Right renal pelvis (tissue), 4 donors: Measurements from ENCODE around the gene EHF. TPM values are rescaled to one million over a fixed set of nuclear protein-coding genes. Genes with fewer than 3 reads are reported as not detected.

Experiments
- DNase-seq, 4 donors: peaks; one replicate each; pipeline ENCODE4 v3.0.0-alpha.2; 2013; ENCODE audit warnings: low read depth in 4 of 4, low spot score in 3 of 4, missing footprints in 1 of 4
- polyA plus RNA-seq, 4 donors: library from polyadenylated mRNA; unstranded; fragments of 120-200 nt; gene quantifications; one replicate each; pipeline ENCODE4 v1.2.1, GENCODE V29; 2013; ENCODE audit not compliant: insufficient read length in 4 of 4

The EHF gene
- polyA plus RNA-seq, 4 donors: 18.0 to 35.1 (median 26.4) TPM

GRCh38 chr11:34642873-34643272, 22.0 kb downstream of the EHF start:
- no peak for DNase-seq

GRCh38 chr11:34643311-34643710, 22.4 kb downstream of the EHF start:
- no peak for DNase-seq

GRCh38 chr11:34643846-34644245, 23.0 kb downstream of the EHF start:
- no peak for DNase-seq

GRCh38 chr11:34644669-34645406, 23.9 kb downstream of the EHF start:
- no peak for DNase-seq

- DNase-seq: no peak
Measured at GRCh38 chr11:34646431-34646830, 25.5 kb downstream of the EHF start.

GRCh38 chr11:34647131-34647530, 26.2 kb downstream of the EHF start:
- no peak for DNase-seq

- DNase-seq: no peak
Measured at GRCh38 chr11:34647532-34647931, 26.6 kb downstream of the EHF start.

GRCh38 chr11:34648036-34648435, 27.1 kb downstream of the EHF start:
- no peak for DNase-seq

GRCh38 chr11:34649597-34649996, 28.7 kb downstream of the EHF start:
- DNase-seq: no peak

- DNase-seq: no peak
Measured at GRCh38 chr11:34650528-34650927, 29.6 kb downstream of the EHF start.

- DNase-seq: no peak
Measured at GRCh38 chr11:34651551-34651950, 30.7 kb downstream of the EHF start.

GRCh38 chr11:34652191-34652973, 31.5 kb downstream of the EHF start:
- no peak for DNase-seq

- DNase-seq: no peak
Measured at GRCh38 chr11:34653031-34653430, 32.1 kb downstream of the EHF start.

GRCh38 chr11:34653851-34654482, 33.1 kb downstream of the EHF start:
- no peak for DNase-seq

- DNase-seq: no peak
Measured at GRCh38 chr11:34654483-34655334, 33.8 kb downstream of the EHF start.

- no peak for DNase-seq
Measured at GRCh38 chr11:34655335-34656008, 34.6 kb downstream of the EHF start.

GRCh38 chr11:34656062-34656720, 35.3 kb downstream of the EHF start:
- no peak for DNase-seq

- no peak for DNase-seq
Measured at GRCh38 chr11:34658071-34659015, 37.5 kb downstream of the EHF start.
